Measurements from ENCODE around the gene ARHGEF28.

DNA sequence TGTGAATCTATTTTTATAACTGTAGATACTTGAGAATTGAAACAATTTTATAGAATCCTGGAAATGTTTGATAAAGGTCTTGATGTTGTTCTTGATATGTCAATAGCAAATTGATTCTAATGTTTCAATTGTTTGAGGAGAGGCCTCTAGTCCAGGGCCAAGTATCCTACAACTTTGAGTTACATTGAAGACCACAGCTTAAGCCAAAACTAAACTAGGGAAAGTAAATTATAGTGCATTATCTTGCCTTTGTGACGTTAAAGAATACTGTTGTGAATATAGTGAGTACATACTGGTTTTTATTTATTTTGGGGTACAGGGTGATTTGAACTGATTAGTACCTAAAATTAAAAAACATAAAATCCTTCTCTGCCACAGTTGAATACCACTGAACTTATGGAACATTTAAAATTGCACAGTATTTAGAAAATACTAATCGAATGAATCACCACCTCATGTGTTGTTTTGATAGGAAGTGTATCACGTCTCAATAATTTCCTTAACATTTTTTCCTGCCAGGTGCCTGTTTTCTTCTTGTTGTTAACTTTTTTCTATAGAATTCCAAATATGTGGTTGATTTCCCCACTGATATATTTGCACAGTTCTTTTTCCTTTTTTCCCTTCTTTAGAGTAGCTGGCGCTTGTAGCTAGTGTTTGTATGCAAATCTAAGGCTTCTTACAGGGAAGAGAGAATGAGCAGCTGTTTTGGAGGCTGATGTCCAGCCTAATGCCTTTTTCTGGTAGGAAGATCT lies 12.5 kb downstream of the ARHGEF28 start:
- TF ChIP-seq MTA3 (IDR thresholded peaks at IDR 0.05; ENCODE audit: borderline replicate concordance, low read length) (no peak), HDAC2 (IDR thresholded peaks at IDR 0.05) (no peak), CTCF (IDR thresholded peaks at IDR 0.05 in 2 of 3, conservative IDR thresholded peaks at IDR 0.05 in 1 of 3; ENCODE audit: control insufficient read depth in 2 of 3, extremely low read depth in 1 of 3, insufficient read depth in 1 of 3, low read depth in 3 of 3, low read length in 3 of 3) (no peak), NFXL1 (IDR thresholded peaks at IDR 0.05; ENCODE audit: borderline replicate concordance) (no peak), MYC (IDR thresholded peaks at IDR 0.05; ENCODE audit: insufficient read depth, insufficient read length, insufficient replicate concordance, low read length, severe bottlenecking) (no peak), CBX3 (IDR thresholded peaks at IDR 0.05; ENCODE audit: borderline replicate concordance, low read depth) (no peak)
- TF ChIP-seq, protein P1, sequence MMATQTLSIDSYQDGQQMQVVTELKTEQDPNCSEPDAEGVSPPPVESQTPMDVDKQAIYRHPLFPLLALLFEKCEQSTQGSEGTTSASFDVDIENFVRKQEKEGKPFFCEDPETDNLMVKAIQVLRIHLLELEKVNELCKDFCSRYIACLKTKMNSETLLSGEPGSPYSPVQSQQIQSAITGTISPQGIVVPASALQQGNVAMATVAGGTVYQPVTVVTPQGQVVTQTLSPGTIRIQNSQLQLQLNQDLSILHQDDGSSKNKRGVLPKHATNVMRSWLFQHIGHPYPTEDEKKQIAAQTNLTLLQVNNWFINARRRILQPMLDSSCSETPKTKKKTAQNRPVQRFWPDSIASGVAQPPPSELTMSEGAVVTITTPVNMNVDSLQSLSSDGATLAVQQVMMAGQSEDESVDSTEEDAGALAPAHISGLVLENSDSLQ (IDR thresholded peaks at IDR 0.05): no peak

Data from GM12878 (cell line).